ENCODE data around the gene MGAT4B.

DNA sequence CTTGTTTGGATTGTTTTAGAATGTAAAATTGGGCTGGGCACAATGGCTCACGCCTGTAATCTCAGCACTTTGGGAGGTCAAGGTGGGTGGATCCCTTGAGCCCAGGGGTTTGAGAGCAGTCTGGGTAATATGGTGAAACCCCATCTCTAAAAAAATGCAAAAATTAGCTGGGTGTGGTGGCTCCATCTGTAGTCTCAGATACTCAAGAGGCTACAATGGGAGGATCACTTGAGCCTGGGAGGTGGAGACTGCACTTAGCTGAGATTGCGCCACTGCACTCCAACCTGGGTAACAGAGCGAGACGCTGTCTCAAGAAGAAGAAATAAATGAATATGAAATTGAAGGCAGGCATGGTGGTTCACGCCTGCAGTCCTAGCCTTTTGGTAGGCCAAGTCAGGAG, 52.7 kb downstream of the MGAT4B start:
- TF ChIP-seq, protein P1, sequence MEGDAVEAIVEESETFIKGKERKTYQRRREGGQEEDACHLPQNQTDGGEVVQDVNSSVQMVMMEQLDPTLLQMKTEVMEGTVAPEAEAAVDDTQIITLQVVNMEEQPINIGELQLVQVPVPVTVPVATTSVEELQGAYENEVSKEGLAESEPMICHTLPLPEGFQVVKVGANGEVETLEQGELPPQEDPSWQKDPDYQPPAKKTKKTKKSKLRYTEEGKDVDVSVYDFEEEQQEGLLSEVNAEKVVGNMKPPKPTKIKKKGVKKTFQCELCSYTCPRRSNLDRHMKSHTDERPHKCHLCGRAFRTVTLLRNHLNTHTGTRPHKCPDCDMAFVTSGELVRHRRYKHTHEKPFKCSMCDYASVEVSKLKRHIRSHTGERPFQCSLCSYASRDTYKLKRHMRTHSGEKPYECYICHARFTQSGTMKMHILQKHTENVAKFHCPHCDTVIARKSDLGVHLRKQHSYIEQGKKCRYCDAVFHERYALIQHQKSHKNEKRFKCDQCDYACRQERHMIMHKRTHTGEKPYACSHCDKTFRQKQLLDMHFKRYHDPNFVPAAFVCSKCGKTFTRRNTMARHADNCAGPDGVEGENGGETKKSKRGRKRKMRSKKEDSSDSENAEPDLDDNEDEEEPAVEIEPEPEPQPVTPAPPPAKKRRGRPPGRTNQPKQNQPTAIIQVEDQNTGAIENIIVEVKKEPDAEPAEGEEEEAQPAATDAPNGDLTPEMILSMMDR (IDR thresholded peaks at IDR 0.05), result no peak
- TF ChIP-seq POLR2A (IDR thresholded peaks at IDR 0.05), result no peak
